AG09319 (cell line): ENCODE measurements around the gene PKP1.

Experiments
- DNase-seq: peaks from one replicate; pipeline ENCODE4 v3.0.0-alpha.2; 2010; ENCODE audit warnings: low read depth; ENCODE audit errors: extremely low read depth
- CTCF ChIP-seq: IDR thresholded peaks from 2 replicates; pipeline ENCODE4 v1.5.1; 2011; ENCODE audit warnings: low read depth, mild to moderate bottlenecking, inconsistent platforms, low read length, moderate library complexity

PKP1 gene

DNA sequence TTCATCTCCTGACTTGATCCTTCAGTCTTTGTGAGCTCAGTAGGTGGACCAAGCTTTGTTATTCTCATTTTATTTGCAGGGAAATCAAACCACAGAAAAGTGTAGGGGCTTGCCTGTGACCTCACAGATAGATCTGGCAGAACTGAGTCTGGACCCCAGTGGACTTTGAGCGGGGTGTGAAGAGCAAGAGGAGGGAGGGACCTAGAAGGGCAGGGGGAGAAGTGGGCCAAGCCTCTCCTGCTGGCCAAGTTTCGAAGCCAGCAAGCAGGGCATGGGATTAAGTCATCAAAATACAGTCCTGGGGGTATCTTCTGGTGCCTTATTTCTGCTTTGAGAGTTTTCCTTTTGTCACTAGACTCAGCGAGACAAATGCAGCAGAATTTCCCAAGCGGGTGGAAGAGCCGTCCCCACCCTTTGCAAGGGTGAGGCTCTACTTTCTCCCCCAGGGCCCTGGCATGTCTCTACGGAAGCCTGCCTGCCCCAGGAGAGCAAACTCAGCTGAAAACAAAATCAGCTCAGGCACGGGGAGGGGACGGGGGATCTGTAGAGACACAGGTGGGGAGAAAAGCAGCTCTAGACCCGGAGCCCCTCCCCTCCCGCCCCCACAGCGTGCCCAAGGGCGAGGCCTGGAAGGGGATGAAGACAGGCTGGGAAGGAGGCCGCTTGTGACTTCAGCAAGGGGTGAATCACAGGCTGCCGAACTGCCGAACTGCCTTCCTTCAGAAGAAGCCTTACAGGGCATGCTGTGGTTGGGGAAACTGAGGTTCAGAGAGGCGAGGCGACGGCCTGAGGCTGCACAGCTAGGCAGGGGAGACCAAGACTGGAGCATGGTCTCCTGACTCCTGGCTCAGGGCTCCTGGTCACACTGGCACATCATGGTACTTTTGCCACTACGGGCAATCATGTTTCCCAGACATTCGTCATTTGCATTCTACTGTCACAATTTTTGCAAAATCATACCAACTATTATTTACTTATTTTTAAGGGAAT, 19.2 kb downstream of the PKP1 start:
- no peak for TF ChIP-seq CTCF
- DNase-seq: no peak

DNA sequence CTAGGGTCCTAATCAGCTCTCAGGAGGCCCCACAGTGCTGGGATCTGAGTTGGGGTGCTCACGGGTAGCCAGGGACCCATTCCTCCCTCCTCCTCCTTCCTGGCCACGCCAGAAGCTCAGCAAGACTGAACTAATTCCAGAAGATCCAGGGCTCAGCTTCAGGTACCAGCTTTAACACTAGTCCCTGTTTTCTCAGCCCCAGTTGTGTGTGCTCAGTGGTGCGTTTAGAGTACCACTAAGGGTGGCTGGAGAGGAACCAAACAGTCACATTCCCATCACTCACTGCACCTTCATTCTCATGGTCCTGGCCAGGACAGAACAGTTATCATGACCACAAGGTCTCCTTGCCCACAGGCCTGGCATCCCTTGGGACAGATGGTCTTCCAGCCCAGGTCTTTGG, 20.8 kb downstream of the PKP1 start:
- no peak for TF ChIP-seq CTCF
- no peak for DNase-seq

DNA sequence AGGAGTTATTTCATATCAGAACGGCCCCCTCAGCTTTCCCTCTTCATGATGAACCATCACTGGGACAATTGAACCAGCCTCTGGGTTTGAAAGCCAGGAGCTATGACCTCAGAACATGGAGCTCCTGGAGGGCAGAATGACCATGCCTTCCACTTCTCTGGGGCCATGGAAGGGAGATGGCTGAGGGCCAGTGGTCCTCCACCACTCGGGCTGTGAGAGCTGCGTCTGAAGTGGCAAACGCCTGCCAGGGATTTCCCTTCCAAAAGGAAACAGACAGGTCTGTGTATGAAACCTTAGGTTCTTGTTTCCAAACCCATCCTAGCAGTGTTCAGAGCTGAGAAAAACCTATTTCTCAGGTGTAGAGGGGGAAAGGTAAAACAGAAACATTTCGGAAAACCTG, 22.5 kb downstream of the PKP1 start:
- TF ChIP-seq CTCF: no peak

DNA sequence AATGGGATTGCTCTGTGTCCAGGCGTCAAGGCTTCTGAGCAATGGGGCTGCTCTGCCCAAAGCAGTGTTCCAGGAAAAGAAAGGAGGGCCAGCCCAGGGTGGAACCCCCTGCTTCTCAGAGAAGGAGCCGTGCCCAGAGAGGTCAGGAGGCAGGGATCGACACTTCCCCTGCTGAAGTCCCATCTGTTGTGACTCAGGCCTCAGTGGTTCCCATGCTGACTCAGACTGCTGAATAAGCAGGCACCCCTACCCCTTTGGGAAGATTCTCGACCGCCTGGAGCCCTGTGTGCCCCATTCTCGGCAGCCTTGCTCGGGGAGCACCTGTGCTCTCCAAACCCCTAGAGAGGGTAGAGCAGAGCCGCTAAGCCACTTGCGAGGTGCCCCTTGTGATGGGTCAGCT, 23.9 kb downstream of the PKP1 start:
- no peak for DNase-seq
- TF ChIP-seq CTCF: no peak

More for the DNA sequence above, 22.5 kb downstream of the PKP1 start:
- DNase-seq: no peak

DNA sequence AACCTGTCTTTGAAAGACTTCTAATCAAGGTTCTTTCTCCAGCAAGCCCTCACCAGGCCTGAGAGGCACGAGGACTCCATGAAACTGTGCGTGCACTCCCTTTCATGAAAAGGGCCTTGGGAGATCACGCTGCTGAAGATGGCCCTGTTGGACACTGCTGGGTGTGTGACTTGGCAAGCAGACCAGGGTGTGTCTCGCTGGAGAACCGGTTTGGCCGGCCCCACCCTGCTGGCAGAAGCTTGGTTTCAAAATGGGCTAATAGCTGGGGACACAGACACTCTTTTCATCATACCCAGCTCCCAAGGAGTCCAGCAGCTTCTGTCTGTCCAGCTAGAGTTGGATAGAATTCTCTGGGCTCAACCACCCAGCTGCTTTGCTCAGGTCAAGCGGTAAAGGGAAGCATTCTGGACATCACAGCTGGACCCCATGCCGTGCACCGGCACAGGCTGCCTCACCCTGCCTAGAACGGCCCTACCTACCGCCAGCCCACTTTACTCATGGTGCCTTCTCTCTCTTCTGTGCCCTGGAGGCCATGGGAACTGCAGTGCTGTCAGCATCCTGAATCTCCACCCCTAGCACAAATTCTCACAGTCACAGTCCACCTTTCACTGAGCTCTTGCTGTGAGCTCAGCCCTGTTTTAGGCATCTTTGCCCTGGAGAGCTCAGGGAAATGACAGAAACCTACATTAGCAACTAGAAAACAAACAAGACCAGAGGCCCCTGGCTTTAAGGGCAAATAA, 24.6 kb downstream of the PKP1 start:
- no peak for TF ChIP-seq CTCF
- DNase-seq: no peak

GRCh38 chr1:201309416-201309815, 26.1 kb downstream of the PKP1 start:
- no peak for DNase-seq
- no peak for TF ChIP-seq CTCF

GRCh38 chr1:201310251-201310985, 27.1 kb downstream of the PKP1 start:
- no peak for DNase-seq
- no peak for TF ChIP-seq CTCF
